Mesenchymal stem cell (in vitro differentiated cells and primary cell): ENCODE measurements around the gene NUBPL.
"Not testable (repeated sequence)": the region's sequence is repeated elsewhere in the genome, so short reads cannot be mapped to it uniquely, and the experiment has no call there.

Experiments
- DNase-seq: peaks from one replicate; pipeline ENCODE4 v3.0.0-alpha.2; 2013
- H2AFZ ChIP-seq: one replicate; pipeline ENCODE4 v1.6.1; 2013; ENCODE audit warnings: low read depth, mild to moderate bottlenecking, control low read depth, inconsistent platforms, low read length, moderate library complexity
- H2AK5ac ChIP-seq: 2 replicates; pipeline ENCODE4 v1.6.1; 2013; ENCODE audit warnings: low read length, moderate library complexity, mild to moderate bottlenecking, inconsistent platforms; ENCODE audit not compliant: severe bottlenecking
- H2BK120ac ChIP-seq: one replicate; pipeline ENCODE4 v1.6.1; 2013; ENCODE audit warnings: low read depth, mild to moderate bottlenecking, inconsistent platforms, low read length, moderate library complexity
- H2BK12ac ChIP-seq, 2 experiments: one replicate each; pipeline ENCODE4 v1.6.1; 2013; ENCODE audit warnings: inconsistent platforms in 2 of 2, low read length in 2 of 2, mild to moderate bottlenecking in 2 of 2, moderate library complexity in 2 of 2, control low read depth in 1 of 2
- H2BK15ac ChIP-seq: one replicate; pipeline ENCODE4 v1.6.1; 2013; ENCODE audit warnings: mild to moderate bottlenecking, low read depth, inconsistent platforms; ENCODE audit not compliant: poor library complexity, severe bottlenecking
- H2BK5ac ChIP-seq: 2 replicates; pipeline ENCODE4 v1.6.1; 2013; ENCODE audit warnings: low read depth, mild to moderate bottlenecking, low read length, control low read depth, inconsistent platforms; ENCODE audit not compliant: poor library complexity, severe bottlenecking
- H3K14ac ChIP-seq, 2 experiments: one replicate each; pipeline ENCODE4 v1.6.1; 2013; ENCODE audit warnings: inconsistent platforms in 2 of 2, low read length in 2 of 2, control low read depth in 1 of 2, mild to moderate bottlenecking in 1 of 2, moderate library complexity in 1 of 2
- H3K18ac ChIP-seq, 2 experiments: one replicate each; pipeline ENCODE4 v1.6.1; 2013; ENCODE audit warnings: inconsistent platforms in 2 of 2, low read length in 2 of 2, control low read depth in 1 of 2, low read depth in 1 of 2, mild to moderate bottlenecking in 1 of 2
- H3K23ac ChIP-seq, 2 experiments: one replicate each; pipeline ENCODE4 v1.6.1; 2013; ENCODE audit warnings: inconsistent platforms in 2 of 2, low read length in 2 of 2, mild to moderate bottlenecking in 2 of 2, moderate library complexity in 2 of 2, control low read depth in 1 of 2
- H3K27ac ChIP-seq: 2 replicates; pipeline ENCODE4 v1.5.1; 2013; ENCODE audit warnings: mild to moderate bottlenecking, moderate library complexity, low read length, control low read depth, inconsistent platforms; ENCODE audit not compliant: poor library complexity, severe bottlenecking
- H3K27me3 ChIP-seq, 2 experiments: 2 replicates each; pipeline versions ENCODE4 v1.6.1 to v1.7.0; 2013; ENCODE audit warnings: low read length in 2 of 2, mild to moderate bottlenecking in 2 of 2, moderate library complexity in 2 of 2, control low read depth in 1 of 2, inconsistent platforms in 1 of 2; ENCODE audit not compliant: control insufficient read depth in 1 of 2, insufficient read depth in 1 of 2
- H3K36me3 ChIP-seq, 2 experiments: 2 replicates each; pipeline versions ENCODE4 v1.6.1 to v1.7.0; 2013; ENCODE audit warnings: low read length in 2 of 2, control low read depth in 1 of 2, inconsistent platforms in 1 of 2, low read depth in 1 of 2, mild to moderate bottlenecking in 1 of 2; ENCODE audit not compliant: insufficient read depth in 2 of 2, control insufficient read depth in 1 of 2
- H3K4ac ChIP-seq, 2 experiments: one replicate each; pipeline ENCODE4 v1.6.1; 2013; ENCODE audit warnings: inconsistent platforms in 2 of 2, low read length in 2 of 2, mild to moderate bottlenecking in 2 of 2, moderate library complexity in 2 of 2, control low read depth in 1 of 2, low read depth in 1 of 2
- H3K4me1 ChIP-seq: 2 replicates; pipeline ENCODE4 v1.6.1; 2013; ENCODE audit warnings: low read depth, low read length, control low read depth; ENCODE audit not compliant: control insufficient read depth, insufficient read depth
- H3K4me2 ChIP-seq: 2 replicates; pipeline ENCODE4 v1.6.1; 2013; ENCODE audit warnings: low read length, mild to moderate bottlenecking, inconsistent platforms; ENCODE audit not compliant: poor library complexity, severe bottlenecking
- H3K4me3 ChIP-seq, 2 experiments: 2 replicates each; pipeline versions ENCODE4 v1.5.1 to v1.7.0; 2013; ENCODE audit warnings: low read length in 2 of 2, mild to moderate bottlenecking in 2 of 2, control low read depth in 1 of 2, low read depth in 1 of 2; ENCODE audit not compliant: insufficient read depth in 1 of 2
- H3K79me1 ChIP-seq: replicated peaks from 2 replicates; pipeline ENCODE4 v1.6.1; 2013; ENCODE audit warnings: mild to moderate bottlenecking, control low read depth, low read length, inconsistent platforms; ENCODE audit not compliant: poor library complexity, severe bottlenecking
- H3K9ac ChIP-seq: 2 replicates; pipeline ENCODE4 v1.7.0; 2013; ENCODE audit warnings: mild to moderate bottlenecking, low read length, moderate library complexity
- H3K9me3 ChIP-seq: 2 replicates; pipeline ENCODE4 v1.7.0; 2013; ENCODE audit warnings: mild to moderate bottlenecking, low read length; ENCODE audit not compliant: control insufficient read depth
- H4K8ac ChIP-seq: one replicate; pipeline ENCODE4 v1.6.1; 2013; ENCODE audit warnings: inconsistent platforms, mild to moderate bottlenecking, low read length, moderate library complexity
- H4K91ac ChIP-seq: one replicate; pipeline ENCODE4 v1.6.1; 2013; ENCODE audit warnings: mild to moderate bottlenecking, low read length, inconsistent platforms
- WGBS: methylation state at CpG from one replicate; pipeline ENCODE4 v1.1.7; 2013; ENCODE audit warnings: mixed read lengths; 5-methylcytosine and 5-hydroxymethylcytosine counted together

Gene NUBPL

GRCh38 chr14:31611778-31612433 is 50.7 kb downstream of the NUBPL start:
- Histone ChIP-seq H2BK120ac (no peak overlapping the region), H3K27ac (no peak overlapping the region), H4K8ac (no peak overlapping the region), H2BK12ac (no peak overlapping the region), H3K23ac (no peak overlapping the region), H2AFZ (no peak overlapping the region), H3K79me1 (no peaks in the 10 kb centered on the region), H3K36me3 (no peaks in the 10 kb centered on the region), H3K4me3 (no peak overlapping the region), H3K18ac (no peak overlapping the region), H3K27me3 (no peaks in the 10 kb centered on the region), H3K4ac (no peak overlapping the region), H3K9me3 (peaks cover 3% of the 10 kb centered on the region), H2AK5ac (no peak overlapping the region), H3K4me2 (no peak overlapping the region), H3K9ac (no peak overlapping the region), H2BK15ac (no peak overlapping the region), H4K91ac (no peak overlapping the region), H3K4me1 (no peaks in the 10 kb centered on the region), H2BK5ac (no peak overlapping the region), H3K14ac (no peak overlapping the region)
- WGBS: 98% methylated on average over 2 of the region's 3 CpGs
- no peak for DNase-seq

GRCh38 chr14:31613188-31613587 is 52.0 kb downstream of the NUBPL start:
- Histone ChIP-seq H3K23ac (no peak overlapping the region), H2BK5ac (no peak overlapping the region), H3K9ac (no peak overlapping the region), H3K9me3 (peaks cover 3% of the 10 kb centered on the region), H2AFZ (no peak overlapping the region), H2AK5ac (no peak overlapping the region), H3K27ac (no peak overlapping the region), H3K4me3 (no peak overlapping the region), H4K8ac (no peak overlapping the region), H3K4ac (no peak overlapping the region), H2BK12ac (no peak overlapping the region), H2BK15ac (no peak overlapping the region), H2BK120ac (no peak overlapping the region), H3K14ac (no peak overlapping the region), H3K27me3 (no peaks in the 10 kb centered on the region), H4K91ac (no peak overlapping the region), H3K79me1 (no peaks in the 10 kb centered on the region), H3K36me3 (no peaks in the 10 kb centered on the region), H3K4me2 (no peak overlapping the region), H3K4me1 (no peaks in the 10 kb centered on the region), H3K18ac (no peak overlapping the region)
- DNase-seq: no peak
- WGBS: 99% methylated on average over 4 of the region's 5 CpGs

- H3K9me3 ChIP-seq, H2BK120ac ChIP-seq, H2AFZ ChIP-seq, H3K27ac ChIP-seq, H3K18ac ChIP-seq, H4K8ac ChIP-seq, H3K4me2 ChIP-seq, H3K27me3 ChIP-seq, H3K9ac ChIP-seq, H4K91ac ChIP-seq, H2AK5ac ChIP-seq, H2BK15ac ChIP-seq, H3K79me1 ChIP-seq, H3K4ac ChIP-seq, H3K4me3 ChIP-seq, H3K14ac ChIP-seq, H3K23ac ChIP-seq, DNase-seq, H2BK5ac ChIP-seq, H3K4me1 ChIP-seq, H2BK12ac ChIP-seq: not testable (repeated sequence)
- peaks cover 0 to 18% of the 10 kb centered on the region in 2 experiments for H3K36me3 ChIP-seq
- WGBS: 100% methylated on average over 1 of the region's 2 CpGs
Observed at GRCh38 chr14:31618884-31619283, 57.7 kb downstream of the NUBPL start.

GRCh38 chr14:31619440-31619839 is 58.2 kb downstream of the NUBPL start:
- Histone ChIP-seq H3K4ac (no peak overlapping the region), H3K9ac (no peak overlapping the region)
- 91% methylated on average over 4 of the region's 4 CpGs for WGBS

More at GRCh38 chr14:31619440-31619839, 58.2 kb downstream of the NUBPL start:
- no peak overlapping the region for H3K4me2 ChIP-seq
- H3K9me3 ChIP-seq: peaks cover 10% of the 10 kb centered on the region
- no peak overlapping the region for H3K4me3 ChIP-seq
- no peak overlapping the region for H2BK5ac ChIP-seq
- H3K79me1 ChIP-seq: peaks cover 8% of the 10 kb centered on the region
- H3K4me1 ChIP-seq: no peaks in the 10 kb centered on the region
- DNase-seq: no peak
- no peak overlapping the region for H3K18ac ChIP-seq
- H3K27ac ChIP-seq: no peak overlapping the region
- no peak overlapping the region for H2AFZ ChIP-seq
- no peak overlapping the region for H4K91ac ChIP-seq
- no peaks in the 10 kb centered on the region for H3K27me3 ChIP-seq
- H2AK5ac ChIP-seq: no peak overlapping the region
- H3K23ac ChIP-seq: no peak overlapping the region
- peaks cover 0 to 18% of the 10 kb centered on the region in 2 experiments for H3K36me3 ChIP-seq
- no peak overlapping the region for H2BK15ac ChIP-seq
- H2BK12ac ChIP-seq: no peak overlapping the region
- H2BK120ac ChIP-seq: no peak overlapping the region
- no peak overlapping the region for H3K14ac ChIP-seq
- no peak overlapping the region for H4K8ac ChIP-seq
